ENCODE results near the gene CLDND2.

GRCh38 chr19:51399231-51399630 lies 30.4 kb upstream of the CLDND2 start:
- TF ChIP-seq CTCF (IDR thresholded peaks at IDR 0.05; ENCODE audit: low read depth, low read length, missing input control) (no peak), REST (IDR thresholded peaks at IDR 0.05) (no peak), EGR1 (IDR thresholded peaks at IDR 0.05; ENCODE audit: low read depth in 2 of 2) (no peak), RXRA (IDR thresholded peaks at IDR 0.05) (no peak), RAD21 (IDR thresholded peaks at IDR 0.05) (no peak), TAF1 (conservative IDR thresholded peaks at IDR 0.05) (no peak), MAX (IDR thresholded peaks at IDR 0.05) (no peak), HNF4A (conservative IDR thresholded peaks at IDR 0.05) (no peak), JUND (IDR thresholded peaks at IDR 0.05) (no peak), YY1 (IDR thresholded peaks at IDR 0.05) (no peak), GABPA (IDR thresholded peaks at IDR 0.05 in 1 of 2, conservative IDR thresholded peaks at IDR 0.05 in 1 of 2) (no peak)
